ENCODE measurements around the gene VWA2.

Gene VWA2

DNA sequence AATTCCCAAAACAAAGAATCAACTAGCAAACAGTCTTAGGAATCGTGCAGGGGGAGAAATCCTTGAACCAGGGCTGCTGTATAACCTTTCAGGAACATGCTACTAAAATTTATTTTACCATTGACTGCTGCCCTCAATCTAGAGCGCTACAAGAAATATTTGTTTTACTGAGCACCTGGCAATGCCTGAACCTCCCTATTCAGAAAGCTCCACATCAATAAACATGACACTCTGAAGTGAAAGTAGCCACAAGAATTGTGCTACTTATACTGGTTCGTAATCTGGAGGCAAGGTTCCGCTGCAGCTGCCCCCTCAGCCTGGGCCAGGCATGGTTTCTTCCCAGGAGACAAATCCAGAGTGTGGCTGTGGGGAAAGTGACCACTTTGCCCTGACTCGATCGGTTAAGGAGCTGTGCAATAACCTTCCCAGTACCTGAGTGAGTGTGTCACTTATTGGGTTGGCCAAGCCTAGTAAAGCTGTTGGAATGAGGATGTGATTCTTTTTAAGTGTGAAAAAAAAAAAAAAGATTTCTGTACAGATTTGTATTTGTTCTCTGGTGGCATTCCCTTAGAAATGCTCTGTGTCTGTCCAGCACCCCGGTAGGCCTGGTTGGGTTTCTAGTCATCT lies 7.7 kb downstream of the VWA2 start:
- no peak for DNase-seq

DNA sequence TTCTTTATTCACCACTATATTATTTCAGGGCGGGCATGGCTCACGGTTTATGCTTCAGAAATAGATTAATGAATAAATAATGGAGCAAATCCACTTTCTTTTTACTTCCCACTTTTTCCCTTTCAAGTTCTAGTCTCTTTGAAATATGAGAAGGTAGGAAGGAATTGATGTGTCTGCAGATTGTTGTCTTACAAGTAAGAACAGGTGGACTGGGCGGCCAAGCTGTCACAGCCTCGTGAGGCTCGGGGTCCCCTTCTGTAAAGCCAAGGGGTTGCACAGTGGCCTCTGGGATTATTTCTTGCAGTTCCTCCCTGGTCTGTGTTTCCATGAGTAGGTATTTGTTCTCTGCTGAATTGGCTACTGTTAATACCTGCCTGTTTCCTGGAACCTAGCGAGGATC lies 11.2 kb downstream of the VWA2 start:
- no peak for DNase-seq

DNA sequence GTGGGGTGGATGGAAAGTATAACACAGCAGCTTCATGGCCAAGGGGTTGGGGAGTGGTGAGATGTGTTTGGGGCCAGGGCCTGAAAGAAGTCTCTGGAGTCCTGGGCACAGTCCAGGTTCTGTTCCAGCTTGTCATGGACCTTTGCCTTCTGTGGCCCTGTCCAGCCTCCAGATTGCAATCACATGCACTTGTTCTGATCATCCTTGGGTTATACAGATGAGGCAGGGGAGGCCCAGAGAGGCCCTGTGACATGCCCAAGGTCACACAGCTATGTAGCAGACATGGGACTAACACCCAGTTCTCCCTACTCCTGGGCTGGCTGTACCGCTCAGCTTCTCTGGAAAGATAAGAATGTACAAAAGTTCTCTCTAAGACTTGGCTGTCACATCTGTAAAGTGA lies 11.7 kb downstream of the VWA2 start:
- no peak for DNase-seq

DNA sequence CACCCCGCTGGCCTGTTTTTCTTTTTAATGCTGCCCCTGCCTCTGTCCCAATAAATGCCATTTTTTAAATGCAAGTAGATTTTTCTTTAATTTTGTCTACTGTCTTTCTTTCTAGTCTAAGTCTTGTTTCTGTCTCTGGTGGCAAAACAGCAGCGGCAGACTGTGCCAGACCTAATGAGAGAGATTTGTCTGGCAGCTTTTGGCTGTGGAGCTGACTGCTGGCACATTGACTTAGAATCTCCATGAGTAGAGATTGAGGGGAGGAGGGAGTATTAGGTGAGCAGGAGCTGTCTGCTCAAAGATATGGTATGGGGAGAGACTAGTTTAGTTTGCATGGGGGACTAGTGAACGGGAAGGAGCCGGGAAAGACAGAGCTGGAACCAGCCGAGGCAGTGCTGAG lies 13.0 kb downstream of the VWA2 start:
- DNase-seq, result no peak

DNA sequence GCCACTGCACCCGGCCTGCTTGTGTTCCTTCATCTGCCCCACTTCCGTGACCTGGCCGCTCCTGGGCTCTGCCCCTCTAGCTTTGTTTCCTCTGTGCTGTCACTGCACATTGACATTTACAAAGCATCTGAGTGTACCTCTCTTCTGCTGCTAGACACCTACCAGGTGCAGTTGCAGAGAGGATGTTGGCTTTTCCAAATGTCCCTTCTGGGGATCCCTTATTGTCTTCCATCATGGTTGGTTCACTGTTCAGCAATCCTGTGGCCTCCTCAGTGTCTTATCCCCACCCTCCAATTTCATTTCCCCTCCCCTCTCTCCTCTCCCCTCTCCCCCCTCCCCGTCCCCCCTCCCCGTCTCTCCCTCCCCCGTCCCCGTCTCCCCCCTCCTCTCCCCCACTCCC lies 13.8 kb downstream of the VWA2 start:
- no peak for DNase-seq

DNA sequence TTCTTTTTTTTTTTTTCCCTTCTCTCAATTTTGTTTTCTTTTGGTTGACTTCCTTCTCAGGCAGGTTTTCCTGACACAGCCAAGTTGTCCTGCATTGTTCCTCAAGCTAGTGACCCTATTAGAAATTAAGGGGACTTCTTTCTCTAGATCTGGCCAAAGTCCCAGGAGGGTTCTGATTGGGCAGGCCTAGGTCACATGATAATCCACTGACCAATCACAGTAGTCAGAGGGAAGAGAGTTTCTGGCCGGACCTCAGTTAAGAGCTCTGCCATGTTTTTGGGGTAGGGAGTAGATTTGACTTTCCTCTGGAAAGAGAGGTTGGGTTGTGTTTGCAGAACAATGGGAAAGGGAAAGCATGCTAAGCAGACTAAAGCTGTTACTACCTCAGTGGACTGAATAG lies 16.2 kb downstream of the VWA2 start:
- DNase-seq, result no peak

DNA sequence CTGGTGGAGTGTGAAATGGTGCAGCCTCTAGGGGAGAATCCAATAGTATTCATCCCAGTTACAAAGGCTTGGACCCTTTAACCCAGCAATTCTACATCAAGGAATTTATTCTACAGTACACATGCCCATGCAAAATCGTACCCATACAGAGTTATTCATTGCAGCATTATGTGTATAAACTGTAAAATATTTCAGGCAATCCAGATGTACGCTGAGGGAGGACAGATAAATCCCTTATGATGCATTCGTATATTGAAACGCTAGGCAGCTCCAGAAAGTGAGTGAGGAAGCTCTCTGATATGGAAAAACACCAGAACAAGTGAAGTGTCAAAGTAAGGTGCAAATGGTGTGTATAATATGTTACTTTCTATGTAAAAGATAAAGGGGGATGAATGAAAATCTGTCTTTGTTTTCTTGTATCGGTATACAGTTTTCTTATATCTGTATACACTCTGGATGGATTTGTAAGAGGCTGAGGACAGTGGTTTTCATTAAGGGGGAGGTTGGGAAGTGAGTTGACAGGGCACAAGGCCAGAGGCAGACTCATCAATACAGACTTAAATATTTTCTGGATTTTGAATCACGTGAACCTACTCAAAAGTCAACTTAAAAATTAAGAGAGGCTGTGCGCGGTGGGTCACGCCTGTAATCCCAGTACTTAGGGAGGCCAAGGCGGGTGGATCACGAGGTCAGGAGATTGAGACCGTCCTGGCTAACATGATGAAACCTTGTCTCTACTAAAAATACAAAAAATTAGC lies 17.1 kb downstream of the VWA2 start:
- DNase-seq, result no peak

DNA sequence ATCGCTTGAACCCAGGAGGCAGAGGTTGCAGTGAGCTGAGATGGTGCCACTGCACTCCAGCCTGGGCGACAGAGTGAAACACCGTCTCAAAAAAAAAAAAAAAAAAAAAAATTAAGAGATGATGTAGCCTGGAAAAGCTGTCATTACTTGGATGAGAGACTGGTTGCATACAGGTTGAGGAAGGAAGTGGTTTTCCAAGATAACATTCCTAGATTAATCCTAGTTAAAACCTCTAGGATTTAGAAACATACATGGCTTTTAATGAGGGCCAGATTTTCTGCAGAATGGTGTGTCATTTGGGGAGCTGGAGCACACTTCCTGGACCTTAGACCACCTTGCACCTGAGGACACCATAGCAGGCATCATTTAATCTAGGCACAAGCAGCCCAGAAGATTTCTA lies 17.8 kb downstream of the VWA2 start:
- no peak for DNase-seq

DNA sequence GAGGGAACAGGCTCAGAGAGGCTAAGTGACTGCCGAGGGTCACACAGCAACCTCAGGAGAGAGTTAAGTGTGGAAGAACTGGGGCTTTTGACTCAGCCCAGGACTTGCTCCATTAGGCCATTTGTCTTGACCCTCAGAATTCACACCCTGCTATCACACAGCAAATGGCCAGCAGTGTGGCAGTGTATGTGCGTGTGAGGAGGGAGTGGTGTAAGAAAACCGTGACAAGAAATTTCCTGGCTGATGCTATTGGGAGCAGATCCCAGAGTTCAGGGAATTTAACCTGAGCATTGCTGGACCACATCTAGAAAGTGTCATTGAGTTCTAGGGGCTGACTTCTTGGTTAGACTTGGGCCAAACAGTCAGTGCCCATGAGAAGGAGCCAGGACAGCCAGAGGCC lies 18.4 kb downstream of the VWA2 start:
- DNase-seq, result no peak

DNA sequence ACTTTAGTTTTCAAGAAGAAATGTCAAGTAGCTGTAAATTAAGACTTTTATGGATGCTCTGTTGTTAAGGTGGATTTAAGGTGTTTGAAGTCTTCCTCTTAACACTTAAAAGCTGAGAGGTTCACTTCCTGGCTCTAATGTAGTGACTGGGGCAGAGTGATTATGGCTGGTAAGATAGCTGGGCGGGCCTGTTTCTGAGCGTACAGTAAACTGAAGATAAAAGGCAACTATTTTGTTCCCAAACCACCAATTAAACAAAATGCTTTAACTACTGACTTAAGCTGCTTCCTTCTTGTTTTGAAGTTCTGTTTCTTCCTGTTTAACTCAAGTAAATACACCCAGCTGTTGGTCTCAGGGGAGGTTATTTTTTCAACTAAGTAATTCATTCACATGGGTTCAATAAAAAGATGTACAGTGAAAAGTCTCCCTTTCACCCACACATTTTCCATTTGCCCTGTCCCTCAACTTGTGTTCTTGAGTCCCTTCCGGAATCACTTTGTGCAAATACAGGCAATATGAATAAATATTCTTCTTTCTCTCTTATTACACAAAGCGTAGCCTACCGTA lies 19.3 kb downstream of the VWA2 start:
- DNase-seq, result no peak

DNA sequence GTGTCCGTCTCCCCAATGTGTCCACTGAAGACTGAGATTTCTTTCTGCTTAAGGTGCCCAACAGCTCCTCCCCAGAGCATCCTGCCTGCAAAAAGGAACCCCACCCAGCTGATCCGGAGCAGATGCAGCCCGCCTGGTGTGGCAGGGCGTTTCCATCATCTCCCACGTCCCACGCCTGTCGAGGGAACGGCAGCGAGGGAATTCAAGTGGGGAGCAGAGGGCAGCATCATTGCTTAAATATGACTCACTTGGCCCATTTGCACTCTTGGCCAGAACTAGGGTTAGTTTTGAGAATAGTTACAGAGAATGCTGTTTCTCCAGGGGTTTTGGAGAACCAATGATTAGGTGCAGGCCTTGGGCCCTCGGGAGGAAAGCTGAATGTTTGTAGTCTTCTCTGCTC lies 20.8 kb downstream of the VWA2 start:
- DNase-seq, result no peak

DNA sequence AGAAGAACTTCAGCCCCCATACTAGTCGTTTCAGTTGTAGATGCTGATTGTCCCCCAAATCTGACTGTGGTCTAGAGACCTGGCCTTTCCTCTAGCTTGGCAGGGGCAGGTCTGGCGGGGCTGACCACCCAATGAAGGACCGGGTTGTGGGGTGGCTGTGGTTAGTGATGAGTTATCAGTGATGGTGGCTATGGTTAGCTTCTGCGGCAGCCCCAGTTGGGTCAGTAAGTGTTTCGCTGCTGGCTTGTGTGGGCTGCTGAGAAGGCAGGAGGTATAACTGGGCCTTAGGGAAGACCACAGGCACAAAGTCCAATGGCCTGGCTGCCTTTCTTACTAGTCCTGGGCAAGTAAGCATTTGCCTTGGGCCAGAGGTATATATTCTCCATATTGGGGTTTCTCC lies 21.3 kb downstream of the VWA2 start:
- DNase-seq, result no peak

DNA sequence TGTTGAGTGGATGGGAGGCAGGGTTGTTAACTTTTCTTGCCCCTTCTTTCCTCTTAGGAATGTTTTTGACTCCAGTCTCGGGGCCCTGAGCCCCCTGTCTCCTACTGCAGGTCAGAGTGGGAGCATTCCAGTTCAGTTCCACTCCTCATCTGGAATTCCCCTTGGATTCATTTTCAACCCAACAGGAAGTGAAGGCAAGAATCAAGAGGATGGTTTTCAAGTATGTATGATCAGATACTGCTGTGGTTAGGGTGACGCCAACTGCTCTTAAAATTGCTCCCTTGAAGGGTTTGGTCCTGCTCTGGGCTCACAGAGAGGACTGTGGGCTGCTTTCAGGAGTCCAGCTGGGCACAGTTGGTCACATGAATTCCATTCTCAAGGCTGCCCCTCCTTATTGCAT lies 22.0 kb downstream of the VWA2 start:
- DNase-seq, result no peak

DNA sequence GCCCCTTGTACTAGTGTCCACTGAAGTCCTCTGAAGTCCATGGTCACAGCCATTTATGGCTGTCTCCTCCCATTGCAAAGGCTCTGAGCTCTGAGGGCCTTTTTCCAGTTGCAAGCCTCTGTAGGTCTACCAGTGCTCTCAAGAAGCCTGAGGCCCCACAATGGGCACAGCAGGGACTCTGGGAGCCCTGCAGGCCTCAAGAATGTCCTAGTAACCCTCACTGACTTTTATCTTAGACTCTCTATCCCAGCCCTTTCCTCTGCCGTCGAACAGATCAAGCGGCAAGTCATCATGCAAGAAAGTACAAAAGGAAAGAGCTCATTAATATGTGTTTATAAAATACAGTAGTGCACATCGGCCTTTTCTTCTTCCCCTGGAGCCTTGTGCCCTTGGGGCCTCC lies 23.4 kb downstream of the VWA2 start:
- no peak for DNase-seq

DNA sequence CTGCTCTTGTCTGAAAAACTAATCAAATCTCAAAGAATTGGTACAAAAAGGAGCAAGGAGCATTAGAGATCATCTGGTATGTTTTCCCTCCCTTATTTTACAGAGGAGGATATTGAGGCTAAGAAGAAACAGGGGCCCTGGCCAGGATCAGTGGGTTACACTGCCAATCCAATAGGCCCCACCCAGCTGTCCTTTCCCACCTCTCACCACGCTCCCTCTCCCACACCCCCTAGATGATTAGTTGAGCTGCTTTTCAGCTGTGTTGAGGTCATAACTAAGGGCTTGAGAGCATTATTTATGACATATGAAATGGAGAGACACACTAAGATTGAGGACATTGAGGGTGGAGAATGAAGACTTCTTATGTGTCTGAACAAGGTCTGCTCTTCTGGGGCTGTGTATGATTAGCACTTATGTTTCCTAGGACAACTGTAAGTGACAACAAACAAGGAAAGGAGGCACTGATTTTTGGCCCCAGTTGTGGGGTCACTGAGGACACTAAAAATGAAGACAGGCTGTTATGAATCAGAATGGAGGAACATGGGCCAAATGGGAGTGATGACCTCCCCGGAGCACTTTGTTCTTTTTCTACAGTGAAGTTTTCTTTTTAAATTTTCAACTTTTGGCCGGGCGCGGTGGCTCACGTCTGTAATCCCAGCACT lies 26.5 kb downstream of the VWA2 start:
- DNase-seq, result no peak

DNA sequence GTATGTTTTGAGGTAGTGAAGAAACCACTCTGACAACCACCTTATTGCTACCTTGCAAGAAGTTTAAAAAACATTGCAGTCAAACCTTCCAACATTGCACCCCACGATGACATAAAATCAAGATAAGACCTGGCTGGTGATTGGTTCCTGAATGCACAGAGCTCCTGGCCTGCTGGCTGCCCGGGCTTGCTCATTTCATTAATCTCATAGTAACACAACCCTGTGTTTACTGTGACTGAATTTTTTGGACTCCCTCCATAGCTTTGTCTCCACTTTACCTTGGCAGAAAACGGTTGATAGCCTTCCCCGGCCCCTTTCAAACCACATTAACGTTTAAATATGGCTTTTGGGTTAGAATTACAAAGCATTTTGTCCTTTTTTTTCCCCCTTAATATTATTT lies 27.5 kb downstream of the VWA2 start:
- DNase-seq, result peak; percentile 34

DNA sequence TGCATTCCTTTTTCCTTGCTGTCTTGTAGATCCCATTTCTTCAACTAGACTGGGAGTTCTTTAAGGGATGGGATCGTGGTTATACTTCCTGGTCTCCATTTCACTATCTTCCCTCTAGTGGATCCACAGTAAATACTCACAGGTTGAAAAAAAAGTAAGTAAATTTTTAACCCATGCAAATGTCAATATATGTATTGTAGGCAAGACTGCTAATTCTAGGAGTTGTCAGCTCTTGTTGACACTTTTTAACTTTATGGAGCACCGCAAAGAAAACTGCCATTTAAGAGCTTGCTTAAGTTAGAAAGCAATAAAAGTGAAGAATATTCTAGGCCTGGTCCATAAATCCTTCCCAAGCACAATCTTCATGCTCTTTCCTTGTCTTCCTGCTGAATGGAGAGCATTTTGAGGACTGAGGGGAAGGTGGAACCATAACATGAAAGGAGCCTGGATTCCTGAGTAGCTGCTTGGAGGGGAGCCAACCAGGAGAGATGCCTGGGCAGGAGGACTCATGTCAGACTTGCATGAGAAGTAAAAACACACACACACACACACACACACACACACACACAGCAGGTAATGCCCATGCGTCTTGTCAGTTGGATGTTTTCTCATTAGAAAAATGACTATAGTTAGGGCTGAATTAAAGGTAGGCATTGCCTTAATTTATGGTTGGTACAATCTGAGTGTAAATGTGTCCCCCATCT lies 32.2 kb downstream of the VWA2 start:
- DNase-seq, result no peak

DNA sequence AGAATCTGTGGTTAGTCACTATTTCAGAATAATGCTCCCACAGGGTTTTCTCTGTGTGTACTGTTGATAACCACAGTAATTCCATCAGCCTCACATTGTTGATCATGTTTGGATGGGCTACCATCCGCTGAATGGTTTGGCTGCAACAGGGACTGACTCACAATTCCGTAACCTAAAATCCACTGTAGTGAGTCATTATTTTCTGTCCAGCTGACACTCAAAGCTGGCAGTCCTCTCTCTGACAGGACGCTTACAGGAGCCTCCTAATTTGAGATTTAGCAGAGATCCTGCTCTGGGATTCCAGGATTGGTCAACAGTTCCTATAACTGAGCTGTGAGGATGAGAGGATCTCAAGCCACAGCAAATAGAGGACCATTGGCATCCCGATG lies 32.7 kb downstream of the VWA2 start:
- DNase-seq, result no peak

DNA sequence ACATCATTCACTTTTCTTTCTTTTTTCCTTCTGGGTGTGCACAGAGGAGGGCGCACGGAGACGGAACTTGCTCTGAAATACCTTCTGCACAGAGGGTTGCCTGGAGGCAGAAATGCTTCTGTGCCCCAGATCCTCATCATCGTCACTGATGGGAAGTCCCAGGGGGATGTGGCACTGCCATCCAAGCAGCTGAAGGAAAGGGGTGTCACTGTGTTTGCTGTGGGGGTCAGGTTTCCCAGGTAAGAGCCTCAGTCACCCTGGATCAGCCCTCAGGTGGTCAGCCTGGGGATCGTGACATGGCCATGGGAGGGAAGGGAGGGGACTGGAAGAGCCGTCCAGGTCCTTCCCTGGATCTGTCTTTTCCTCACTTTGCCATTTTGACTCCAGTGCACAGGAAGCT lies 33.6 kb downstream of the VWA2 start:
- DNase-seq, result no peak

DNA sequence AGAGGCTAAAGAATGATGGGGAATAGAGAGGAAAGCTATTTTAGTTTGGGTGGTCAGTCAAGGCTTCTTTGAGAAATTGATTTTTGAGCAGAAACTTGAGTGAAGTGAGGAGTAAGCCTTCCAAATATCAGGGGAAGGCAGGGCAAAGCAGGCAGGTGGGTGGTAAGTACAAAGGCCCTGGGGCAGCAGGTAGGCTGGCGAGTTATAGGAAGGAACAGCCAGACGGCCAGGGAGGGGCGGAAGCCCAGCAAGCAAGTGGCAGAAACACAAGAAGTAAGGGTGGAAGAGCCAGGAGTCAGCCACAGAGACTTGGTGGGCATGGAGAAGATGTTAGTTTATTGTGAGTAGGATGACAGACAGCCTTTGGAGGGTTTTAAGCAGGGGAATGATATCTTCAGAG lies 34.9 kb downstream of the VWA2 start:
- no peak for DNase-seq

DNA sequence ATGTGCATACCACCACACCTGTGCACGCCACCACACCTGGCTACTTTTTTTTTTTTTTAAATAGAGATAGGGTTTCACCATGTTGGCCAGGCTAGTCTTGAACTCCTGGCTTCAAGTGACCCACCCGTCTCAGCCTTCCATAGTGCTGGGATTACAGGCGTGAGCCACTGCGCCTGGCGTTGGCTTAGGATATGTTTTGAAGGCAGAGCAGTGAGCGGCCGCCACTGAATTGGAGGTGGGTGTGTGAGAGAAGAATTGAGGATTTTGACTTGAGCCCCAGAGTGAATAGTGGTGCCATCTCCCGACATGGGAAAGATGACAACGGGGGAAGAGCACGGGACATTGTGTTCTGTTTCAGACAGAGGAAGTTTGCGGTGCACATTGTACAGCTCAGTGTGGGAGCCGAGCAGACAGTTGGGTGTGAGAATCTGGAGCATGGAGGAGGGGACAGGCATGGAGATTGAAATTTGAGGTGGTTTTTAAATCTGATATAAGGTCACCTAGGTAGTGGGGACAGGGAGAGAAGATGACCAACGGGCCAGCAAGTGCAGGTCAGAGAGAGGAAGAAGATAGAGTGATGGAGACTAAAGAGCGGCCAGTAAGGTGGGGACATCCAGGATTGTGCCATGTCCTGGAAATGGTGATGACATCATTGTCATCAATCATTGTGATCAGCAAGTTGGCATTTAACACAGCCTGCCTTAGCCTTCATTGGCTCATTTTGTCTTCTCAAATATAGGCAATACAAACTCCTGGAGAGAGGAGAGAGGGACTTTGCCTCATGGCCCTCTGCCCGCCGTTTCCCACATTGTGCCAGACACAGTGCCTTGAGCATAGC lies 35.8 kb downstream of the VWA2 start:
- no peak for DNase-seq

DNA sequence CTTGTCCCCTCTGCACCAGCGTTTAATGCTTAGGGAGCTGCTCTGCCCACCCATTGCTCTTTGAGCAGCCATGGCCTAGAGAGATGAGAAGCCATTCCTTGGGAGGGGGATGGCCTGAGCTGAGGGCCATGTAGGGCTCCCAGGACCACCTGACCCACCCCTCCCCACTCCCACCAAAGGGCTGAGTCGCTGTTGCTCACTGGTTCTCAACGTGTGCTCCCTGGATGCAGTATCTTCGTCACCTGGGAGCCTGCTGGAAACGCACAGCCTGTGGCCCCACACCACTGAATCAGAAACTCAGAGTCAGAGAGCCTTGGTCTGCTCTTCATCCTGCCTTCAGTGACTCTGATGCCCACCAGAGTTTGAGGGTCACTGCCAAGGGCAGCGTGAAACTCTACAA lies 37.0 kb downstream of the VWA2 start:
- DNase-seq, result no peak

DNA sequence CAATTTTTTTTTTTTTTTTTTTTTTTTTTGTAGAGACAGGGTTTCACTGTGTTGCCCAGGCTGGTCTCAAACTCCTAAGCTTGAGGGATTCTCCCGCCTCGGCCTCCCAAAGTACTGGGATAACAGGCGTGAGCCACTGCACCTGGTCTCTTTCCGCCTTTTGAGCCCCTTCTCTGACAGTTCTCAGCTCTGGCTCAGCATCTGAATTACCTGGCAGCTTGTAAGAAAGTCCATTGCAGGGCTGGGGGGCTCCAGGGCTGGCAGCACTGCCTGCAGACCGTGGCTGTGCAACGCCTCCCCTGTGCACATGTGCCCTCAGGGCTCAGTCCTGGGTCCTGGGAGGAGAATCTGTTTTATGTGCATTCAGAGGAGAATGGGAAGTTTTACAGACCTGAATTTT lies 37.6 kb downstream of the VWA2 start:
- no peak for DNase-seq
